T-cell (primary cell): ENCODE measurements around the gene NDST4. TPM values are rescaled to one million over a fixed set of nuclear protein-coding genes. Genes with fewer than 3 reads are reported as not detected.
A peak's percentile ranks its signal among the peaks of the same experiment; 100 is the strongest.

Experiments used
- ATAC-seq, 4 experiments: fragments of 200-7000 bp in 3 of 4; fragments of 150-1000 bp in 1 of 4; cut with Tn5 transposase; replicated peaks in 1 of 4; 1 replicate in 3 of 4; 2 replicates in 1 of 4; pipeline ENCODE4 v1.10.0; 2021; ENCODE audit warnings: moderate library complexity in 3 of 4, mild to moderate bottlenecking in 2 of 4, moderate number of reproducible peaks in 1 of 4
- CTCF ChIA-PET, 2 donors: fragments of 300-600 bp; sonication (Branson Sonifier 250); formaldehyde crosslinking; loops; one replicate each; lab custom pipeline; 2022; ENCODE audit warnings: antibody characterized with exemption in 2 of 2; lab: Charles Lee
- POLR2A ChIA-PET, 2 donors: fragments of 300-600 bp; sonication (Branson Sonifier 250); formaldehyde crosslinking; loops; one replicate each; lab custom pipeline; 2022; ENCODE audit warnings: antibody characterized with exemption in 2 of 2; lab: Charles Lee
- DNase-seq, 35 experiments: peaks; one replicate each; pipeline versions ENCODE4 v3.0.0 to v3.0.0-alpha.2; 2013 to 2023
- H3K27ac ChIP-seq: one replicate; pipeline ENCODE4 v1.5.1; 2013; ENCODE audit warnings: low read length
- H3K27me3 ChIP-seq, 2 experiments: replicated peaks in 1 of 2; 1 replicate in 1 of 2; 2 replicates in 1 of 2; pipeline versions ENCODE4 v1.6.1 to v1.7.0; 2013; ENCODE audit warnings: low read length in 1 of 2, mixed read lengths in 1 of 2; ENCODE audit not compliant: control insufficient read depth in 2 of 2, insufficient read depth in 2 of 2; ENCODE audit errors: extremely low read depth in 1 of 2
- H3K36me3 ChIP-seq, 2 donors: 1 replicate in 1 of 2; 2 replicates in 1 of 2; pipeline versions ENCODE4 v1.6.1 to v1.7.0; 2013; ENCODE audit warnings: low read length in 1 of 2; ENCODE audit not compliant: control insufficient read depth in 2 of 2, insufficient read depth in 1 of 2; ENCODE audit errors: extremely low read depth in 1 of 2
- H3K4me1 ChIP-seq, 2 experiments: 1 replicate in 1 of 2; 2 replicates in 1 of 2; pipeline versions ENCODE4 v1.6.1 to v1.7.0; 2013; ENCODE audit warnings: low read length in 2 of 2, mixed read lengths in 1 of 2; ENCODE audit not compliant: insufficient read depth in 2 of 2, control insufficient read depth in 1 of 2; ENCODE audit errors: extremely low read depth in 1 of 2
- H3K4me3 ChIP-seq, 2 donors: 1 replicate in 1 of 2; 2 replicates in 1 of 2; pipeline versions ENCODE4 v1.5.1 to v1.7.0; 2013; ENCODE audit warnings: mild to moderate bottlenecking in 2 of 2, low read length in 1 of 2, moderate library complexity in 1 of 2; ENCODE audit not compliant: control insufficient read depth in 1 of 2; ENCODE audit errors: extremely low read depth in 1 of 2
- H3K9me3 ChIP-seq: 2 replicates; pipeline ENCODE4 v1.7.0; 2013
- H3K27ac Mint-ChIP-seq, 2 donors: one replicate each; pipeline ENCODE4 v1.8.0; 2020 to 2021; ENCODE audit warnings: mild to moderate bottlenecking in 2 of 2, mixed read lengths in 2 of 2
- H3K27me3 Mint-ChIP-seq, 2 donors: one replicate each; pipeline ENCODE4 v1.8.0; 2021 to 2022; ENCODE audit warnings: mixed read lengths in 2 of 2
- H3K36me3 Mint-ChIP-seq: one replicate; pipeline ENCODE4 v1.8.0; 2021; ENCODE audit warnings: mixed read lengths
- H3K4me1 Mint-ChIP-seq, 3 donors: one replicate each; pipeline ENCODE4 v1.8.0; 2020 to 2022; ENCODE audit warnings: mixed read lengths in 3 of 3, mild to moderate bottlenecking in 1 of 3
- H3K4me3 Mint-ChIP-seq, 3 donors: one replicate each; pipeline ENCODE4 v1.8.0; 2020 to 2022; ENCODE audit warnings: mild to moderate bottlenecking in 3 of 3, mixed read lengths in 3 of 3, moderate library complexity in 3 of 3
- H3K9me3 Mint-ChIP-seq, 3 donors: one replicate each; pipeline ENCODE4 v1.8.0; 2020 to 2022; ENCODE audit warnings: mixed read lengths in 3 of 3
- WGBS: methylation state at CpG from one replicate; pipeline ENCODE4 v1.1.5; 2013; ENCODE audit warnings: missing lambda C conversion rate; ENCODE audit not compliant: insufficient coverage; 5-methylcytosine and 5-hydroxymethylcytosine counted together
- total RNA-seq, 35 experiments: library from RNA in 6 of 35; stranded (reverse) in 6 of 35; fragments of 120-200 nt in 1 of 35; gene quantifications; one replicate each; pipeline versions ENCODE4 v1.2.1 to v1.2.4 and lab custom pipeline; 2013 to 2026

The NDST4 gene
- total RNA-seq, 5 donors from 2014 or later (not counting 1 experiment from before 2014, with no cell fraction given): not detected

DNA sequence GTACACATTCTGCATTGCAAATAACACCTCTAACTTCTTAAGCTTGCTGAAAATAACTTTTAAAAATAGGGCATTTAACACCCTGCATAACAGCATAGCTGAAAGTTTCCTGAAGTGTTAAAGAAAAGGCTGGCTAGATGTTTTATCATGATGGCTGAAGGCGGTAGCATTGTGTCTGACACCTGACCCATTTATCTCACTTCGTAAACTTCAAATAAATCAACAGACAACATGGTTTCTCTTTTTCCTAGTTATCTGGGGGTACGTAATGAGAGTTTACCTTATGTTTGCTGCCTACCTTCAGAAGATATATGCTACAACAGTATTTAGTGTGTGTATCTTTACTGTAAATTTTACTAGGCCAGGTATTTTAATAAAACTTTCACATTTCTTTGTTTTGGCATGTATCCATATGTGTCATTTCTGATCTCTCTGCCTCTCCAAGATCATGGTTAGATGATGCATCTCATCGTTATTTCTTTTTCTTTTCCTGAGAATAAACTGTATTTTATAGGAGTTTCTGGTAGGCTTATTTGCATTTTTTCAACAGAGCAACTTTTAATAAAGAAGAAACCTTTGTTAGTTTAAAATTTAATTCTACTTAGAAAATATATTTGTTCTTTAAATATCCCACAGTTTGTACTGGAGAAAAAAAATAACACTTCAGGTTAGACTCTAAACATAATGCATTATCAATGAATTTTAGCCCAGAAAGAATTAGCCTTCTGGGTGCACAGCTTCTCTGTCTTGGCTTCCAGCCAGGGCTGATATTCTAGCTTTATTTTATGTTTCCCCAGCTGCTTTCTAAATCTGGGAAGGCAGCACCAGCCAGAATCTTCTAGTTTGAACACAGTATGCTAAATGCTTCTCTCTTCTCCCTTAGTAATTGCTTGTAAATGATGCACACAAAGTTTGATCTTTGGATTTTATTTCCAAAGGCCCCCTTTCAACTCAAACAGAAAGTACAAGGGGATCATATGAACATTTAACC lies 2.9 kb downstream of the NDST4 start:
- WGBS: no CpG with 5 or more reads among the region's 4 CpGs
- no peaks in the 10 kb centered on the region for H3K27me3 Mint-ChIP-seq
- no peak overlapping the region for H3K4me3 Mint-ChIP-seq
- Histone ChIP-seq H3K4me3 (no peak overlapping the region), H3K27me3 (no peaks in the 10 kb centered on the region), H3K36me3 (no peaks in the 10 kb centered on the region), H3K4me1 (no peaks in the 10 kb centered on the region), H3K27ac (no peak overlapping the region), H3K9me3 (no peaks in the 10 kb centered on the region)
- POLR2A ChIA-PET: no interaction called here
- H3K9me3 Mint-ChIP-seq: no peaks in the 10 kb centered on the region
- H3K36me3 Mint-ChIP-seq: no peaks in the 10 kb centered on the region
- H3K27ac Mint-ChIP-seq: no peak overlapping the region
- H3K4me1 Mint-ChIP-seq: no peaks in the 10 kb centered on the region
- no peak for ATAC-seq
- DNase-seq: no peak
- CTCF ChIA-PET: no interaction called here

DNA sequence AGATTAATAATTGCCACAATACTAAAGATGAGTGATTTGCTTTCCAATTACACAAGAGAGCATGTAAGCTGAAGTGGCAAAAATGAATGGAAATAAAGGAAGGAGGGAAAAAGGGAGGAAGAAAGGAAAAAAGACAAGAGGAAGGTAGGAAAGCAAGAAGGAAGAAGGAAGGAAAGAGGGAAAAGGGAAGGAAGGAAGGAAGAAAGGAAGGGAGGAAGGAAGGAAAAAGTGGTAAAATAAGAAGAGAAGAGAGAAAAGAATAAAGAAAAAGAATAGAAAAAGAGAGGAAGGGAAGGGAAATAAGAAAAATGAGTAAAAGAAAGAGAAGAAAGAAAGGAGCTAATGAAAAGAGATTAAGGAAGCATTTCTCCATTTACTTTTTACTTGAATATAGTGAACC lies 4.6 kb downstream of the NDST4 start:
- Histone ChIP-seq H3K9me3 (no peaks in the 10 kb centered on the region), H3K27me3 (no peaks in the 10 kb centered on the region), H3K4me3 (no peak overlapping the region), H3K4me1 (no peaks in the 10 kb centered on the region), H3K27ac (no peak overlapping the region), H3K36me3 (no peaks in the 10 kb centered on the region)
- Mint-ChIP-seq H3K27ac (no peak overlapping the region), H3K4me3 (no peak overlapping the region), H3K4me1 (no peaks in the 10 kb centered on the region), H3K27me3 (no peaks in the 10 kb centered on the region), H3K9me3 (no peaks in the 10 kb centered on the region), H3K36me3 (no peaks in the 10 kb centered on the region)
- DNase-seq: no peak
- ChIA-PET POLR2A (no interaction called here), CTCF (no interaction called here)
- no peak for ATAC-seq

DNA sequence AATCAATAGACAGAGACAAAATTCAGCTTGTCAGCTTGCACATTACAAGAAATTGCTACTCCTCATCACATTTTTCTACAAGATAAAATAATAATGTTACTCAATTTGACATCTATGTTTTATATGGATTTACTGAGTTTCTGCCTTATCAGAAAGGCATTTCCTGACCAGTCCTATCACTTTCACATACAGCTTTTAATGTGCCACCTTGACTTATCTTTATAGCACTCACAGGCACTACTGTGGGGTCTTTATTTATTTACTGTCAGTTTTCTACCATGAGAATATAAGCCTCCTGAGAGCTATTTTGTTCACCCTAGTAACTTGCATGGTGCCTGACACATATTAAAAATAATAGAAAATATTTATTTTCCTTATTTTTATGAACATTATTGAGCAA lies 6.0 kb downstream of the NDST4 start:
- ChIA-PET POLR2A (no interaction called here), CTCF (no interaction called here)
- H3K36me3 ChIP-seq: no peaks in the 10 kb centered on the region
- H3K27ac ChIP-seq: no peak overlapping the region
- H3K27me3 ChIP-seq: no peaks in the 10 kb centered on the region
- no peaks in the 10 kb centered on the region for H3K36me3 Mint-ChIP-seq
- no peak overlapping the region for H3K4me3 Mint-ChIP-seq
- H3K4me1 ChIP-seq: no peaks in the 10 kb centered on the region
- no peak overlapping the region for H3K4me3 ChIP-seq
- ATAC-seq: no peak
- no peaks in the 10 kb centered on the region for H3K9me3 Mint-ChIP-seq
- no peaks in the 10 kb centered on the region for H3K27me3 Mint-ChIP-seq
- H3K27ac Mint-ChIP-seq: no peak overlapping the region
- H3K4me1 Mint-ChIP-seq: no peaks in the 10 kb centered on the region
- no peak for DNase-seq
- H3K9me3 ChIP-seq: no peaks in the 10 kb centered on the region

DNA sequence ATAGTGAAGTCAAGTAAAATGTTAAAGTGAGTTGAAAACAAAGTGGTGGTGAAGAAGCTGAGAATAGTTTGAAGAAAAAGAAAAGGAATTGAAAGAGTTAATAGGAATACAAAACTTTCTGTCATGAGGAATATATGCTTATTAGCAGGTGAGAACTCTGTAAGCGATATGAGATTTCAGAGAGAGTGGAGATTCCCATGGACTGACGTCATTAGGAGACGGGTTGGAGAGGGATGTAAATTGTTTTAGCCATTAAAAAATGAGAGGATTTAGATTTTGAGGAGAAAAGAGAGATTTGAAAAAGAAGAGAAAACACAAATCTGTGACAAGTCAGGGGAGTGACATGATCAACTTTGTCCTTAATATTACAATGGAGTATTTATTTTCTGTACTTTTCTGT lies 11.7 kb downstream of the NDST4 start:
- Mint-ChIP-seq H3K4me3 (no peak overlapping the region), H3K36me3 (no peaks in the 10 kb centered on the region), H3K27me3 (no peaks in the 10 kb centered on the region), H3K9me3 (no peaks in the 10 kb centered on the region), H3K4me1 (no peaks in the 10 kb centered on the region), H3K27ac (no peak overlapping the region)
- ATAC-seq (no peak), DNase-seq (no peak)
- Histone ChIP-seq H3K4me3 (no peak overlapping the region), H3K9me3 (no peaks in the 10 kb centered on the region), H3K36me3 (no peaks in the 10 kb centered on the region), H3K4me1 (no peaks in the 10 kb centered on the region), H3K27me3 (no peaks in the 10 kb centered on the region), H3K27ac (no peak overlapping the region)
- WGBS: 92% methylated on average over 3 of the region's 3 CpGs
- CTCF ChIA-PET: no interaction called here
- POLR2A ChIA-PET: interaction anchor here in 1 of 2 donors (0.5 kb wide), 1 partner anchor 14 kb away, joined by 3 read pairs; no protein-coding TSS in a partner anchor

DNA sequence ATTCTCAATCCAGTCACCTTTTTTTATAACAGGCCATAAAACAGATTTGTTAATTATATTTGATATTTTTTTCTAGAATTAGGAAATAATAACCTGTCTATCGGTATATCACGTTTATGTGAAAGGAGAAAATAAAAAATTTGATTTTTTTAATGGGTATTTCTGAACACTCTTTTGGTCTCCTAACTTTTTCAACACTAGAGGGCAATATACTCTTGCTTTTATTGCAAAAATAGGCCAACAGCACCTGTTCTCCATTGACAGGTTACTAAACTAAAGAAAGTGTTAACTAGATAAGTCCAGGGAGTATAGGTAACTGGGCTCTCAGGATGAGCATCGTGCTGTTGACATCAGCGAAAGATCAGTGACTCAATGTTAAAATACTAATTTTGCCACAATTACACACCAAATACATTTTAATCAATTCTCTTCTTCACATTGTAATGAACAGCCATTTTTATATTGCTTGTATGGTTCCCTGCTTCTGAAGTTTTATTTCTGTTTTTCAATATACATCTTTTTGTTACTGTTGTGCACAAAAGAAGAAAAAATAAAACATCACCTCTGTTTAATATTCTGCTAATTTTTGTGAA lies 22.8 kb downstream of the NDST4 start:
- ChIA-PET POLR2A (no interaction called here), CTCF (no interaction called here)
- ATAC-seq: no peak
- Mint-ChIP-seq H3K9me3 (peaks cover 0 to under 1% (median 0%) of the 10 kb centered on the region in 3 donors), H3K36me3 (no peaks in the 10 kb centered on the region), H3K27ac (no peak overlapping the region), H3K4me1 (no peaks in the 10 kb centered on the region), H3K27me3 (no peaks in the 10 kb centered on the region), H3K4me3 (no peak overlapping the region)
- Histone ChIP-seq H3K27ac (no peak overlapping the region), H3K9me3 (no peaks in the 10 kb centered on the region), H3K27me3 (no peaks in the 10 kb centered on the region), H3K4me3 (no peak overlapping the region), H3K4me1 (no peaks in the 10 kb centered on the region), H3K36me3 (no peaks in the 10 kb centered on the region)
- WGBS: no CpG with 5 or more reads among the region's 4 CpGs
- peak in 1 of 35 experiments; percentile 10 for DNase-seq

DNA sequence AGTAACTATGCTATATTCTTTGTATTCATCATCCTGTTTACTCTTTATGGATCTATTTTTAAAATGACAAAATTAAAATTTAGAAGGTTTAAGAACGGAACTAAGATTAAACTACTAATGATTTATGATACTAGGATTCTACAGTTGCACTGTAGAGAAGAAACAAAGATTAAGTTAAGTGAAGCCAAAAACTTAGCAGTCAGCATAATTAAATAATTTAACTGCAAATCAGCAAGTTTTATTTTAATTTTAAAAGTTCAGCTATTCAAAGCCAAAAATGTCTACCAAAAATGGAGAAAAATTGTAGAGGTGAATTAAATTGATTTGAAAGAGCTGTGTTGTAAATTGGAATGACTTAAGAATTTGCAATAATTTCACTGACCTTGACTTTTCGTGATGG lies 30.8 kb downstream of the NDST4 start:
- Mint-ChIP-seq H3K9me3 (peaks cover 2 to 13% (median 4%) of the 10 kb centered on the region in 3 donors), H3K36me3 (no peaks in the 10 kb centered on the region), H3K4me1 (no peaks in the 10 kb centered on the region), H3K4me3 (no peak overlapping the region), H3K27me3 (no peaks in the 10 kb centered on the region), H3K27ac (no peak overlapping the region)
- Histone ChIP-seq H3K27ac (no peak overlapping the region), H3K36me3 (no peaks in the 10 kb centered on the region), H3K4me3 (no peak overlapping the region), H3K9me3 (no peaks in the 10 kb centered on the region), H3K27me3 (no peaks in the 10 kb centered on the region), H3K4me1 (no peaks in the 10 kb centered on the region)
- no CpG with 5 or more reads among the region's 2 CpGs for WGBS
- DNase-seq (no peak), ATAC-seq (no peak)
- ChIA-PET POLR2A (no interaction called here), CTCF (no interaction called here)
